G401.6 (cell line): ENCODE data around the gene TRIM46.
"Not testable (repeated sequence)": the region's sequence is repeated elsewhere in the genome, so short reads cannot be mapped to it uniquely, and the experiment has no call there.

ENCODE experiments used
- FAIRE-seq: peaks from 2 replicates; lab custom pipeline; 2012; peaks lifted over from hg19 to GRCh38; lab: Jason Lieb, UNC

The TRIM46 gene

GRCh38 chr1:155227261-155228095 is 53.8 kb downstream of the TRIM46 start:
- peak; percentile 97 for FAIRE-seq

DNA sequence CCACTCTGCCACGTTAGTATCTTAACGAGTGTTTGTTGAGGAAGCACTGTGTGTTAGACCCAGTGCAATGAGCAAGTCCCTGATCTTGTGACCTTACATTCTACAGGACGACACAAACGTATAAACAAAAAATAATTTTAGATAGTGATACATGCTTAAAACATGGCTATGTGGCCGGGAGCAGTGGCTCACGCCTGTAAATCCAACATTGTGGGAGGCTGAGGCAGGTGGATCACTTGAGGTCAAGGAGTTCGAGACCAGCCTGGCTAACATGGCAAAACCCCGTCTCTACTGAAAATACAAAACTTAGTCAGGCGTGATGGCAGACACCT is 54.4 kb downstream of the TRIM46 start:
- FAIRE-seq: no peak

GRCh38 chr1:155231302-155231701 is 57.7 kb downstream of the TRIM46 start:
- FAIRE-seq: not testable (repeated sequence)

GRCh38 chr1:155232001-155232978 is 58.6 kb downstream of the TRIM46 start:
- not testable (repeated sequence) for FAIRE-seq

DNA sequence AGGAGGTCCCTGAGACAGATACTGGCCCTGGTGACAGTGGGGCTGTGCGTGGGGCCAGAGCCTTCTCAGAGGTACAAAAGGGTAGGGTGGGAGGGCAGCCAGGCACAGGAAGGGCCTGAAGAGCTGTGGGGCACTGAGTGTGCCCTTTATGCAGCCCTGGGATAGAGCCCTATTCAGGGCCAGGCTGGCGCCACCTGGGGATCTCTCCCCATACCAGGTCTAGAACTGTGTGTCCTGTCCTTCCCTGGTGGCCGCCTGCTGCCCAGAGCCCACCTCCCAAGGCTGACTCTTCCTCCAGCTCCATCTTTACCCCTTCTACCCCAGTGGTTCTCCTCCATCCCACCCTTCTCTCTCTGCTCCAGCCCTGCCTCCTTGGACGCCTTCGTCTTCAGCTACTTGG is 59.9 kb downstream of the TRIM46 start:
- not testable (repeated sequence) for FAIRE-seq
